GM04504 (cell line): Measurements from ENCODE around the gene PLA2G4E.

Experiments used
- DNase-seq: peaks from one replicate; pipeline ENCODE4 v3.0.0-alpha.2; 2012; ENCODE audit warnings: low read depth

PLA2G4E gene

GRCh38 chr15:41933771-41934170 lies 87.1 kb downstream of the PLA2G4E start:
- no peak for DNase-seq

- DNase-seq, result no peak
These were observed 87.5 kb downstream of the PLA2G4E start for GRCh38 chr15:41933326-41933725.

GRCh38 chr15:41932511-41933289 lies 88.1 kb downstream of the PLA2G4E start:
- no peak for DNase-seq

- no peak for DNase-seq
These were observed 88.7 kb downstream of the PLA2G4E start for GRCh38 chr15:41932101-41932500.
